NT2/D1 (cell line): Measurements from ENCODE around the gene CPXM2.

ENCODE experiments used
- DNase-seq: peaks from one replicate; pipeline ENCODE4 v3.0.0-alpha.2; 2011; ENCODE audit warnings: low read depth, low spot score
- H3K27me3 ChIP-seq: 2 replicates; pipeline ENCODE4 v1.6.0; 2011; ENCODE audit warnings: mild to moderate bottlenecking; ENCODE audit not compliant: insufficient read length, insufficient read depth
- H3K36me3 ChIP-seq: 2 replicates; pipeline ENCODE4 v1.6.1; 2011; ENCODE audit warnings: mild to moderate bottlenecking, low read length, mixed read lengths; ENCODE audit not compliant: insufficient read depth, insufficient read length
- H3K4me1 ChIP-seq: 2 replicates; pipeline ENCODE4 v1.5.1; 2011; ENCODE audit not compliant: insufficient read depth, insufficient read length
- H3K4me3 ChIP-seq: 2 replicates; pipeline ENCODE4 v1.5.1; 2011; ENCODE audit warnings: low read depth; ENCODE audit not compliant: insufficient read length
- H3K9ac ChIP-seq: 2 replicates; pipeline ENCODE4 v1.6.0; 2011; ENCODE audit warnings: low read depth; ENCODE audit not compliant: insufficient read length
- H3K9me3 ChIP-seq: 2 replicates; pipeline ENCODE4 v1.5.1; 2011; ENCODE audit warnings: mild to moderate bottlenecking, low read length; ENCODE audit not compliant: insufficient read depth
- SUZ12 ChIP-seq: IDR thresholded peaks from 2 replicates; pipeline ENCODE4 v1.6.1; 2011; ENCODE audit not compliant: insufficient read length, insufficient read depth; ENCODE audit errors: extremely low read depth
- YY1 ChIP-seq: IDR thresholded peaks from 2 replicates; pipeline ENCODE4 v1.6.1; 2011; ENCODE audit not compliant: insufficient read length, insufficient read depth
- ZNF274 ChIP-seq: IDR thresholded peaks from 2 replicates; pipeline ENCODE4 v1.6.1; 2011; ENCODE audit warnings: mild to moderate bottlenecking, low read depth, low read length

The CPXM2 gene

DNA sequence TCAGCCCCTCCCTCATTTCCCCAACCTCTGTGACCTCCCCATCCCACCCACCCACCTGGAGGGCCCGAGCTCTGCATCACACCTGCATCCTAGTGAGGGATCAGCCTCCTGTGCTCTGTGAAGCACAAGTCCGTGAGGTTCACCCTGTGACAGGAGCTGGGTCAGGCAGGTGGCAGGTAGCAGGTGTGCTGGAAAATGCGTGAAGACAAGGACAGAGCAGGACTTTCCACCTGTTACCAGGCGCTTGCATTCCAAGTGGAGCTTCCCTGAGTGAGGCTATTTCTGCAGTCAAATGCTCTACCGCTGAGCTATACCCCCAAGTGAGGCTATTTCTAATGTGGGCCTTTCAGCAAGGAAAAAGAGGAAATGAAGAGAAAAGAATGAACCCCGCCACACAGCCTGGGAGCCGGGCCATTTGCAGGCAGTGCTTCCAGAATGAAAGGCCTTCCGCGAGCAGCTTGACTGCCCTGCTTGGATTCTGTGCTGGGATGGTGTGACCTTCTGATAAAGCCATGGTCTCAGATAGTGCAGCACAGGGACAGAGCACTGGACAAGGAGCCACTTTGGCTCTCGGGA lies 13.3 kb upstream of the CPXM2 start:
- no peak for DNase-seq
- H3K27me3 ChIP-seq: no peaks in the 10 kb centered on the region

DNA sequence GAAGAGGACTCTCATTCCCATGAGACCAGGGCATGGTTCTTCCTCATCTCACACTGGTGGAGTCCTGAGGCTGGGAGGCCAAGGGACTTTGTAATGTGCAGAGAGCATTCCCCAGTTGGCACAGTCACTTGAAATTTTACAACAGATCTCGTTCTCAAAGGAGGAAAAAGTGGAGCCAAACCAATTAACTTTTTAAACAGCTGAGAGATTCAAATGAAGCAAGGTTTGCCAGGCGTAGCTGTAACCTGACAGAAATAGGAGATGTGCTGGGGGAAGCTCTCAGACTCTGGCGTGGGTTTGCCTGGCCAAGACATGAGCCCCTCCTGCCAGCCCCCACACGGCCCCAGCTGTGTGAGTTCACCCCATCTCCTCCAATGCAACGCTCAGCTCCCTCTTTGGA lies 12.0 kb upstream of the CPXM2 start:
- no peak overlapping the region for H3K4me3 ChIP-seq
- no peak for TF ChIP-seq SUZ12

More for the DNA sequence above, 13.3 kb upstream of the CPXM2 start:
- no peaks in the 10 kb centered on the region for H3K36me3 ChIP-seq
- TF ChIP-seq SUZ12 (no peak), YY1 (no peak), ZNF274 (no peak)
- H3K9me3 ChIP-seq: peaks cover 16% of the 10 kb centered on the region
- no peak overlapping the region for H3K4me3 ChIP-seq
- H3K9ac ChIP-seq: no peak overlapping the region
- no peaks in the 10 kb centered on the region for H3K4me1 ChIP-seq

DNA sequence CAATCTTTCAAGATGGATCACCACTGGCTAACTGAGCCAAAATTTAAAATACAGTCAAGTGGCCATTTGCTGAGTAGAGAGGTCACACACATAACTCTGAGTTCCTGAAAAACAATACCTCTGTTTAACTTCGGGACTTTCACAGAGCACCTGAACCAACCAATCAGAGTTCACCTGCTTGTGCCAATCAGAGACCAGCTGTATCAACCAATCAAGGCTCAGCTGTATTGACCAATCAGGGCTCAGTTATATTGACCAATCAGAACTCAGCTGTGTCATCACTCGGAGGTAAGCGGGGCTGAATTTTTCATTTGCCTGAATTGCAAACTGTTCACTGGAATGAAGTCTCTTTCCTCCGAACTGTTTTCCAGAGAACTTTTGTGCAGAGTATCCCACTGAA lies 10.0 kb upstream of the CPXM2 start:
- no peaks in the 10 kb centered on the region for H3K4me1 ChIP-seq
- DNase-seq: no peak

More for the DNA sequence above, 12.0 kb upstream of the CPXM2 start:
- H3K4me1 ChIP-seq: no peaks in the 10 kb centered on the region
- H3K27me3 ChIP-seq: no peaks in the 10 kb centered on the region
- H3K36me3 ChIP-seq: no peaks in the 10 kb centered on the region
- peaks cover 21% of the 10 kb centered on the region for H3K9me3 ChIP-seq
- DNase-seq: no peak
- H3K9ac ChIP-seq: no peak overlapping the region

DNA sequence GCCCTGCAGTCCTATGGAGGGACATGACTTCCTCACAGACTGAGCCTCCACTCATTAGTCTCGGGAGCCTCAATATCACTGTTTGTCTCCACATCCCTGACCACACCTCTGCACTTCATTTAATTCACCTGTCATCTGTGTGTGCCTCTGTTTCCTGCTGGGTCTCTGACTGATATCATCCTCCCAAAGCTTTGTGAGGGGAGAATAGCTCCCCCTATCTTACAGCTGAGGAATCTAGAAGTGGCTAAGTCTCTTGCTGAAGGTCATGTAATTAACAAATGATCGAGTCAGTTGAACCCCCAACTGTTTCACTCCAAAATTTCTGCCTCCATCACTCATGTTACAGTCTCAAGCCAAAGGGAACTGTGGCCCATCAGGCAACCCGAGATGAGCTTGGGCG lies 5.5 kb upstream of the CPXM2 start:
- no peak for TF ChIP-seq SUZ12
- no peak for TF ChIP-seq YY1
- no peak for TF ChIP-seq ZNF274
- Histone ChIP-seq H3K9ac (no peak overlapping the region), H3K36me3 (no peaks in the 10 kb centered on the region), H3K4me1 (no peaks in the 10 kb centered on the region), H3K4me3 (no peak overlapping the region), H3K27me3 (peaks cover 3% of the 10 kb centered on the region), H3K9me3 (peaks cover 21% of the 10 kb centered on the region)
- no peak for DNase-seq

More for the DNA sequence above, 10.0 kb upstream of the CPXM2 start:
- Histone ChIP-seq H3K4me3 (no peak overlapping the region), H3K27me3 (no peaks in the 10 kb centered on the region), H3K9me3 (peaks cover 21% of the 10 kb centered on the region), H3K36me3 (no peaks in the 10 kb centered on the region), H3K9ac (no peak overlapping the region)
- TF ChIP-seq YY1 (no peak), SUZ12 (no peak)

DNA sequence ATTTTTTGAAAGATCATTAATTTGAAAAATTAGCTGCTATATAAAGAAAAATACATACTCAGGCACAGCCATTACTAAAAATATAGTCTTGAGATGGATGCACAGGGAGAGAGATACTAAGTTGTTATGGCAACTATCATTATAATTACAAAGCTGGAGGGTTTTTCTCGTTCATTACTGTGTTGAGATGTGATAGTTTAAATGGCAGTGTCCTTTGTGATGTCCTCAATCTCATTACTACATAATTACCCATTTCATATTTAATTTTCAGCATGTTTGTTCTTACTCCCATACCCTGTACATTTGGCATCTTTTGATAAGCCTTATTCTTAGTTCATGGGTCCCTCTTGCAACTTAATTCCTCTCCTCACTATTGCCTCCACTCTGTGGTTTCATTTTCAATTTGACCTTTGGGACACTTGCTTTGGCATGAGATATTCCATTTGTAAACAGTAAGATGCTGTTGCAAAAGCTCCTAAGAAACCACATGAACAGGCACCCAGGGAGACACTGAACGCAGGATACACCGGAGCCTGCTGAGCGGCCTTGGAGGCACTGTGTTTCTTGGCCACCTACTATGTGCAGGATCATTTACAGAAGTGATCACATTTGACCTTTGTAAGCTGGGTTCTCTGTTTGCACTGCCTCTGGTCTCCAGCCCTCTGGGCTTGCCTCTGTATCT lies 4.8 kb upstream of the CPXM2 start:
- no peak for DNase-seq
- Histone ChIP-seq H3K27me3 (peaks cover 3% of the 10 kb centered on the region), H3K36me3 (no peaks in the 10 kb centered on the region), H3K4me1 (no peaks in the 10 kb centered on the region), H3K9me3 (peaks cover 15% of the 10 kb centered on the region), H3K4me3 (no peak overlapping the region), H3K9ac (no peak overlapping the region)
- TF ChIP-seq ZNF274: no peak

DNA sequence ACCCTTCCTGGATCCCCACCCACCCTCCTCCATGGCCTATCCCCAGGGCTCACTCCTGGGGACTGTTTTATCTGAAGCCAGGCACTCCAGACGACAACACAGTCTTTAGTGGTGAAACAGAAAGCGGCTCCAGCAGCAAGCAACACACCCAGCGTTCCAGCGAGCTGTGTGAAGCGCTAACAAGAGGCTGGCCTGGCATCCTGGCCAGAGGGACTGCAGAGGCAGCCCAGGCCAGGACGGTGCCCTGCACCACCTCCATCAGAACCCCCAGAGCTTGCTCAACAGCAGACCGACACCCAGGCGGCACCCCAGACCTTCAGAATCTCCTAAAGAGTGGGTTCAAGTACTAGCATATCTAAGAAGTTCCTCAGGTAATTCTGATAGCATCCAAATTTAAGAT lies 2.0 kb upstream of the CPXM2 start:
- DNase-seq: no peak
- TF ChIP-seq YY1: no peak
- TF ChIP-seq ZNF274: no peak
- no peak for TF ChIP-seq SUZ12

DNA sequence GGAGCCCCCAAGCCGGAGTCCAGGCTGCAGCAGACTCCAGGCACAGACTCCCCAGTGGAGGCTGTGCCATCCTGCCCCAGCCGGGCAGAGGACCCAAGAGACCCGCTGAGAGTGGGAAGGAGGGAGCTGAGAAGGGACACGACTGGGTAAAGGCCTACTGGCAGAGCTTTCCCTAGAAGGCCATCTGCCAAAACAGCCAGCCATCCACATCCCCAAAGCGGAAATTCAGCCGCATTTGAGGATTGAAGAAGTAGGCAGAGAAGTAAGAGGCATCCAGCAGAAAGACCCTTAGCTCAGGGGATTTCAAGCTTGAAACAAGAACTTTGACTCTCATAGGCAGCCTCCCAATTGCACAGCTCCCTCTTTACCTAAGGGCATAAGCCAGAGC lies 857 bp downstream of the CPXM2 start:
- peaks cover 3% of the 10 kb centered on the region for H3K27me3 ChIP-seq
- peaks cover 4% of the 10 kb centered on the region for H3K36me3 ChIP-seq
- no peak for DNase-seq
- H3K4me3 ChIP-seq: peak overlapping the region; percentile 50
- H3K4me1 ChIP-seq: no peaks in the 10 kb centered on the region
- H3K9me3 ChIP-seq: no peaks in the 10 kb centered on the region
- TF ChIP-seq SUZ12: no peak
- no peak for TF ChIP-seq YY1
- no peak for TF ChIP-seq ZNF274
- H3K9ac ChIP-seq: peak overlapping the region; percentile 82

More for the DNA sequence above, 2.0 kb upstream of the CPXM2 start:
- Histone ChIP-seq H3K9ac (no peak overlapping the region), H3K27me3 (peaks cover 3% of the 10 kb centered on the region), H3K36me3 (peaks cover 4% of the 10 kb centered on the region), H3K9me3 (no peaks in the 10 kb centered on the region), H3K4me1 (no peaks in the 10 kb centered on the region), H3K4me3 (no peak overlapping the region)
